ENCODE data around the gene SLC16A5.

- TF ChIP-seq, protein P1, sequence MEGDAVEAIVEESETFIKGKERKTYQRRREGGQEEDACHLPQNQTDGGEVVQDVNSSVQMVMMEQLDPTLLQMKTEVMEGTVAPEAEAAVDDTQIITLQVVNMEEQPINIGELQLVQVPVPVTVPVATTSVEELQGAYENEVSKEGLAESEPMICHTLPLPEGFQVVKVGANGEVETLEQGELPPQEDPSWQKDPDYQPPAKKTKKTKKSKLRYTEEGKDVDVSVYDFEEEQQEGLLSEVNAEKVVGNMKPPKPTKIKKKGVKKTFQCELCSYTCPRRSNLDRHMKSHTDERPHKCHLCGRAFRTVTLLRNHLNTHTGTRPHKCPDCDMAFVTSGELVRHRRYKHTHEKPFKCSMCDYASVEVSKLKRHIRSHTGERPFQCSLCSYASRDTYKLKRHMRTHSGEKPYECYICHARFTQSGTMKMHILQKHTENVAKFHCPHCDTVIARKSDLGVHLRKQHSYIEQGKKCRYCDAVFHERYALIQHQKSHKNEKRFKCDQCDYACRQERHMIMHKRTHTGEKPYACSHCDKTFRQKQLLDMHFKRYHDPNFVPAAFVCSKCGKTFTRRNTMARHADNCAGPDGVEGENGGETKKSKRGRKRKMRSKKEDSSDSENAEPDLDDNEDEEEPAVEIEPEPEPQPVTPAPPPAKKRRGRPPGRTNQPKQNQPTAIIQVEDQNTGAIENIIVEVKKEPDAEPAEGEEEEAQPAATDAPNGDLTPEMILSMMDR (IDR thresholded peaks at IDR 0.05 in 4 of 5, conservative IDR thresholded peaks at IDR 0.05 in 1 of 5): no peak
- TF ChIP-seq POLR2A (IDR thresholded peaks at IDR 0.05): no peak
These were observed 41.8 kb downstream of the SLC16A5 start for GRCh38 chr17:75129576-75129975.
